Colon (tissue), 2 donors: ENCODE results near the gene PIGM.

Experiments used
- FAIRE-seq: peaks from 2 replicates; lab custom pipeline; 2012; peaks lifted over from hg19 to GRCh38; lab: Jason Lieb, UNC
- donor health status: control.
- donor health status: control.

Gene PIGM

DNA sequence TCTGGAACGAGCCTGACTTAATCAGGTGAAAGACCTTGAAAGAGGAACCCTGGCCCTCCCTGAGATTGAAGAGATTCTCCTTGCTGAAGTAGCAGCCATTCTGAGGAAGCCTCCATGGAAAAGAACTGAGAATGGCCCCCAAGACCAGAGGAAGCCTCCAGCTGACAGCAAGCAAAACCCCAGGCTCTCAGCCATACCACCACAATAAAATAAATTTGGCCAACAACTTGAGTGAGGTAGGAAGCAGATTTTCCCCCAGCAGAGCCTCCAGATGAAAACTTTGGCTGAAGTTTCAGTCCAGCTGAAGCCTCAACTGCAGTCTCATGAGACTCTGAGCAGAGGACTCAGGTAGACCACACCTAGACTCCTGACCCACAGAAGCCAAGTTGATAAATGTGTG is 43.8 kb downstream of the PIGM start:
- FAIRE-seq, result no peak

DNA sequence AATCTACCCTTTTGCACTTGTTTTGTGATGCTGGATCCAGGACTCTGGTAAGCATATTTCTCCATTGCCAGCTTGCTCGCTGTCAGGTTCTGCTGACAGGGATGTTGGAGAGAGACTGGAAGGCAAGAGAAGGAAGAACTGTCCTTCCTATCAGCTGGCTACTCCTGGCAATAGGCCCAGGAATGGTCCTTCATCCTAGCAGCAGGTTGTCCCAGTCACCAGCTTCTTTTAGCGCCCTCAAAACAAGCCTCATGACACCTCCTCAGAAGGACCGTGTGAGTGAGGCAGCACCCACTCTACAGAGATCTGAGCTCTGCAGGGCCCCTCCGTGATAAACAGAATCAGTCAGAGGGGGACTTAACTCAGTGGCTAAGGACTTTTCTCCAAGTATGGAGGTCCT is 44.6 kb downstream of the PIGM start:
- FAIRE-seq, result no peak

DNA sequence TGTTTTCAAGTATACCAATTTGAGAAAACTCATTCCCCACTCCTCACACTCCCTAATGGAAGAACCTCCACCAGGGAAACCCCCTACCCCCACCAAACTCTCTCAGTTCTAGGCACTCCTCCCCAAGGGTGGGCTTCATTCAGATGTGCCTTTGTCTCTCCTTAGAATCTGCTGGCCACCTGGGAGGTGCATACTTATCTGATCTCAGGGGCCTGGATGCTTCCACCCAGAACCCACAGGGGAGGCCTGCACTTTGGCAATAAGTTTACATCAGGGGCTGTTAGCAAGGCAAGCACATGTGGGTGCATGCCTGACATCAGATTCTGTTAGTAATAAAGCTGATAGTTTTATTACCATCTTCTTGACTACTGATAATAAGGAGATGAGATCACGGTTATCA is 45.3 kb downstream of the PIGM start:
- no peak for FAIRE-seq

DNA sequence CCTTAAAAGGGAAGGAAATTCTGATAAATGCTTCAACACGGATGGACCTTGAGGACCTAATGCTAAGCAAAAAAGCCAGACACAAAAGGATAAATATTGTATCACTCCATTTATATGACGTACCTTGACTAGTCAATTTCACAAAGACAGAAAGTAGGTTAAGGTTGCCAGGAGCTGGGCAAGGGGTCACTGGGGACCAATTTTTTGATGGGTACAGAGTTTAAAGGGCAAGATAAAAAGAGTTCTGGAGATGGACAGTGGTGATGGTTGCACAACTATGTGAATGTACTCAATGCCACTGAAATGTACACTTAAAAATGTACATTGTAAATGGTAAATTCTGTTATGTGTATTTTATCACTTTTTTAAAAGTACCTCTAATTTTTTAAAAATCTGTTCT is 45.7 kb downstream of the PIGM start:
- no peak for FAIRE-seq

DNA sequence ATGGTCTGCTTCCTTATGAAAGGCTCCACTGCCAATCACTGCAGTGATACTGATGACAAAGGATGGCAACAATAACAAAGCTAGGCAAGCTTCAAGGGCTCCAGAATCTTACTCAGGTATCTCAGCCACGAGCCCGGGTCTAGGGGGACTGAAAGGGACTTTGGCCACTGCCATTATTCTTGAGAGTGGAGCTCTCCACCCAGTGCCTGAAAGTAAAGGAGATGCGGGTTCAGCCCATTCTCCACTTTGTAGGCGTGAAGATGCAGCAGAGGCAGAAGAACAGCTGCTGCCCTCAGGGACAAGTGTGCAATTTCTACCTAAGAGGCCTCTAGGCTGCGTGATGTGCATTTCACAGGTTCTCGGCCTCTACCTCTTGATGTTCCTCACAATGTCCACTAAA is 46.3 kb downstream of the PIGM start:
- FAIRE-seq, result no peak

DNA sequence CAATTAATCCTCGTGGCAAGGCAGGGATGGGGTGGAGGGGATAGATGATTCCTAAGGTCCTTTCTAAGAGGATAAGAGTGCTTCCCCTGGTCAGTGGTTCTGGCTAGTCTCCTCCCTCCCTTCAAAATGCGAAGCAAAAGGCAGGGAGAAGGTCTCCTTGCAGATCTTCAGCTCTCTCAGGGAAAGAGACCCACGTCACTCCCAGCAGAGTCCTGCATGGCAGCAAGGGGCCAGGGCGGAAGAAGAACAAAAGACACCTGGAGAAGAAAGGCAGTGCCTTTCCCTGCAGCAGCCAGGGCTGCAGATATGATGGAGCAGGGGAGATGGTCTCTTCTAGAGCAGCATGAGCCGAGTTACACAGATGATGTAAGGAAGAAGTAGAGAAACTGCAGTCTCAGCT is 48.1 kb downstream of the PIGM start:
- no peak for FAIRE-seq

DNA sequence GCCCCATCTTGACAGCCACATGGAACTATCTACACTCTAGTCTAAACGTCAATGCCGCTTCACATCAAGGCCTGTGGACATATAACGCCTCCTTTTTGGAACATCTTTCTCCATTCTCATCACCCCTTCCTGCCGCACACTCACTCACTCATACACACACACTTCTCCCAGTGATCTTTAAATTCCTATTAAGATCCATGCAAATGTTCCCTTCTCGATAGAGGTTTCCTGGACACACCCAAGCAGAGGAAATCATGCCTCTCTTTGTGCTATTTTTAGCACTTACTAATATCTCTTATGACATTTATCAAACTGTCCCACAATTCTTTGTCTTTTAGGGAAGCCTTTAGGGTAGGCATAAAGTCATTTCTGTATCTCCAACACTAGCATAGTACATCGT is 49.5 kb downstream of the PIGM start:
- FAIRE-seq, result no peak

DNA sequence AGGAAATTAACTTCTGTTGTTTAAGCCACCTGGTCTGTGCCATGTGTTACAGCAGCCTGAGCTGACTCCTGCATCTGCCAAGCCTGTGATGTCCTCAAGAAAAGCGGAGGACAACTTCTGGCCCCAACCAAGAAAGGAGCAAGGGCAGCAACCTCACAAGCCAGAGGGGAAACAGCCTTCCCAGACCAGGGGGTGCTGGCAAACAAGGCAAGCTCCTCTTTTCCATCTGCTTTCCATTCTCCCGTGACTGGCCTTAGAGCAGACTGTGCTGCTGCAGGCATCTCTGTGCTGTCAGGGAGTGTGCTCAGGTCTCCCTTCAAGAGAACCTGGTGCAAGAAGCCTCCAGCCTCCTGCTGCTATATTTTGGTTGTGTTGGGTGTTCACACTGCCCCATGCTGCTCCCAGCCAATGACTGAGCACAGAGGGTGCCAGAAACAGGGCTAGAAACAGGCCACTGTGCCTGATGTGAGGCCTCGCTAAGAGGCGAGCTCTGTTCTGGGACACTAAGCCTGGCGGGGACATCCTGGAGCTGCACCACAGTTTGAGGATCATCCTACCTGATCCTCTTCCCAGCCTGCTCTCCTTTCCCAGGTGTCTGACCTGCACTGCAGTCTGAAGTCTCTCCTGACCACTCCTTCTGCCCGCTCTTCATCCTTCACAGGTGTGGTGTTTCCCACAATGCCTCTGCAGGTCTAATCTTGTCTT is 50.3 kb downstream of the PIGM start:
- no peak for FAIRE-seq

DNA sequence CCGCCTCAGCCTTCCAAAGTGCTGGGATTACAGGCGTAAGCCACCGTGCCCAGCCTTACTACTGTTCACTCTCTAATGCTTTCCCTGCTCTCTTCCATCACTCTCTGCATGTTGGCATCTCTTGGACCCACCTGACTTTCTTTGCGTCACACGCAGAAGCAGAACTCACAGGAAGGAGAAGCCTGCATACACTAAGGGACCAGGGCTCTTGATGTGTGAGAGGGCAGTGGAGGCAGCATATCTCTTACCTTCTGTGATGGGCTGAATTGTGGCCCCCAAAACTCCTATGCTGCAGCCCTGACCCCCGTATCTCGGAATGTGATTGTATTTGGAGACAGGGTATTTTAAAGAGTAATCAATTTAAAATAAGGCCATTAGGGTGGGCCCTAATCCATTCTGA is 51.0 kb downstream of the PIGM start:
- no peak for FAIRE-seq

DNA sequence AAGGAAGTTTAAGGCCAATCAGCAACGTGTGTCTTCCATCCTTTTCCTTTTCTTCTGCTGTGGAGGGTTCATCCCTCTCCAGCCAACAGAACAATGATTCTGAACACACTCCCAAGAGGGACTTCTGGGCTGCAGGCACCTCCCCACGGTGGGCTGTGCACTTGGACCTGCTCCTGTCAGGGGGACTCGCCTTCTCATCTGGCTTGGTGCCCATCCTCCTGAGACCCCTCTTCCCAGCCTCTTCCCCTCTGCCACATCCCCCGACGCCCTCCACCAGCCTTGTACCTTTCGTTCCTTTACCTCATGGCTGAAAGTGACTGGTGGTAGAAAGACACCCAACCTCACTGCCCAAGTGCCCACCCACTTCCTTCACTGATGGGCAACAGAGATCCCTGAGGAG is 51.7 kb downstream of the PIGM start:
- no peak for FAIRE-seq

DNA sequence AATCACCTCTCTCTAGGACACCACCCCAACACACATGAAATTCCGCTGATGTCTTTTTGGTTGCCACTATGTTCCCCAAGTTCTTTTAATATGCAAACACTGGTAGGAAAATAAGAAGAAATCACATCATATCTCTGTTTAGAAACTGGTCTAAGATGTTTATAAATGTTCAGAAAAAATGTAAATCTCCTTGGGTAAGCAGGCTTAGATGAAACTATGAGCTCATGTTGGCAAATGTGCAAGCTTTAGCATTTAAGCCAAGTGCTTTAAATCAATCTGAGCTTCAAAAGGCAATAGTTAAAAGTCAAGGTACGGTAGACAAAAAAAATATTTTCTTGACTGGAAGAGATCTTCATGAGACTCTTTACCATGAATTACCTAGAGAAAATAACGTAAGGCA is 52.5 kb downstream of the PIGM start:
- FAIRE-seq, result no peak

DNA sequence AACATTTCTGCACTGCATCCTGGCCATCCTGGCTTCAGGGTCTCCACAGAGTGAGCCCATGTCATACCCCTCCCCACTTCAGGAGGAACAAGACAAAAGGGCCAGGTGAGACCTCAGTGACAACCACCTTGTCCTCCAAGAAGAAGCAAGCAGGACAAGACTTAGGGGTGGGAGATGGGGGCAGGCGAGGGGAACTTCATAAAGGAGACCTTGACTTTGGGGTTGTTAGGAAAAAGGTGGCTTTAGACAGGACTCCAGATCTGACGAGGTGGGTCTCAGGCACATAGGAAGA is 53.7 kb downstream of the PIGM start:
- FAIRE-seq, result no peak

DNA sequence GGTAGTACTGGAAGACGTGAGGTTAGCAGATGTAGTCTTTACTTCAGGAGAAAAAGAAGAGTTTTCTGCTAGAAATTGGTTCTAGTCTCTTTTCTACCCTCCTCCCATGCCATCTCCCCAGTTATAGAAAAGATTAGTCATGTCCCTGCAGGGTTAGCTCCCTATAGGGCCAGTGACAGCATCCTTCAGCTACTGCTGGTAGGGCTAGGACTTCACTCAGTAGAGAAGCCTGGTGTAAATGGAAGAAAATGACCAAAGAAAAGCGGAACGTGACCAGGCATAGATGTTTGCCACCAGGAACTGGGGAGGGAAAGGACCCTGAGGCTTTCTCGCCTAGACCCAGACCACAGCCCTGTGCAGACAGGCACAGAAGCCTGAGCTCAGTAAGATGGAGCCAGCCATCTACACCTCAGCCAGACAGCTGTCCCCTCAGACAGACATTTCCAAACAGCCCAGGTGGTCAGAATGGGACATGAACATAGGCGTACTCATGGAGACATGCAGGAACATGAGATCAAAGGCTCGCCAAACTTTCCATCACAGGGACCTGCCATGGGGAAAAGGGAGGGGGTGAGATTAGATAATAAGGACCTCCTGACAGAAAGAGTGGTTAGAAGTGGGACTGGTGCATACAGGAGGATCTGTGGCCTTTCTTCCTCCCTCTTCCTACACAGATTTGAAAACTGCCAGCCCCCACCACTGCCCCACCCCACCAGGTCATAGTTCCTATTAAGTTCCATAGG is 54.3 kb downstream of the PIGM start:
- FAIRE-seq, result no peak
